DOHH2 (cell line): ENCODE results near the gene SF1.

Source experiments
- H3F3A ChIP-seq: fragments of 200-600 bp; sonication (generic), shearing (Covaris generic); 2 replicates; pipeline ENCODE4 v1.6.0; 2016; ENCODE audit warnings: antibody characterized with exemption, mild to moderate bottlenecking; ENCODE audit not compliant: control insufficient read depth, insufficient read depth
- H3K27ac ChIP-seq: fragments of 200-600 bp; sonication (generic); 2 replicates; pipeline ENCODE4 v1.5.1; 2014; ENCODE audit warnings: low read depth, mild to moderate bottlenecking, low read length, moderate library complexity
- H3K27me3 ChIP-seq: fragments of 200-600 bp; sonication (generic); 2 replicates; pipeline ENCODE4 v1.6.1; 2014; ENCODE audit warnings: mild to moderate bottlenecking, low read length, mixed read lengths; ENCODE audit not compliant: control insufficient read depth
- H3K36me3 ChIP-seq: fragments of 200-600 bp; sonication (generic); 2 replicates; pipeline ENCODE4 v1.6.1; 2014; ENCODE audit warnings: mild to moderate bottlenecking, low read length, moderate library complexity, mixed read lengths; ENCODE audit not compliant: control insufficient read depth
- H3K4me1 ChIP-seq: fragments of 200-600 bp; sonication (generic); 2 replicates; pipeline ENCODE4 v1.6.1; 2014; ENCODE audit warnings: mild to moderate bottlenecking, low read length, mixed read lengths; ENCODE audit not compliant: control insufficient read depth
- H3K4me2 ChIP-seq: fragments of 200-600 bp; sonication (generic); 2 replicates; pipeline ENCODE4 v1.6.0; 2014; ENCODE audit warnings: mild to moderate bottlenecking, low read length, moderate library complexity
- H3K4me3 ChIP-seq: fragments of 200-600 bp; sonication (generic); 2 replicates; pipeline ENCODE4 v1.5.1; 2014; ENCODE audit warnings: mild to moderate bottlenecking, low read length, mixed read lengths
- H3K79me2 ChIP-seq: fragments of 200-600 bp; sonication (generic); 2 replicates; pipeline ENCODE4 v1.6.1; 2014; ENCODE audit warnings: mild to moderate bottlenecking, low read length, mixed read lengths; ENCODE audit not compliant: control insufficient read depth
- H3K9me2 ChIP-seq: fragments of 200-600 bp; sonication (generic); replicated peaks from 2 replicates; pipeline ENCODE4 v1.6.1; 2014; ENCODE audit warnings: mild to moderate bottlenecking, low read length, mixed read lengths; ENCODE audit not compliant: control insufficient read depth
- H3K9me3 ChIP-seq: fragments of 200-600 bp; sonication (generic); 2 replicates; pipeline ENCODE4 v1.6.1; 2014; ENCODE audit warnings: antibody characterized with exemption, low read length, mixed read lengths; ENCODE audit not compliant: control insufficient read depth, insufficient read depth
- H4K20me1 ChIP-seq: fragments of 200-600 bp; sonication (generic); 2 replicates; pipeline ENCODE4 v1.6.0; 2014; ENCODE audit warnings: low read depth, mild to moderate bottlenecking, antibody characterized with exemption, low read length, moderate library complexity; ENCODE audit not compliant: control insufficient read depth, insufficient read depth
- CTCF ChIP-seq: fragments of 200-600 bp; sonication (generic); IDR thresholded peaks from one replicate; pipeline ENCODE4 v1.5.1; 2014; ENCODE audit warnings: antibody characterized with exemption, mild to moderate bottlenecking, low read depth, low read length; ENCODE audit not compliant: poor library complexity, severe bottlenecking
- EZH2phosphoT487 ChIP-seq: fragments of 200-600 bp; sonication (generic); IDR thresholded peaks from 2 replicates; pipeline ENCODE4 v1.6.1; 2017; ENCODE audit warnings: borderline replicate concordance, mild to moderate bottlenecking, antibody characterized with exemption, low read length, moderate library complexity, mixed read lengths

Gene SF1

GRCh38 chr11:64790205-64791095, 12.1 kb upstream of the SF1 start:
- H3K4me3 ChIP-seq, result no peak overlapping the region
- no peaks in the 10 kb centered on the region for H4K20me1 ChIP-seq
- no peaks in the 10 kb centered on the region for H3K9me3 ChIP-seq
- peaks cover 38% of the 10 kb centered on the region for H3K36me3 ChIP-seq
- no peak overlapping the region for H3K4me2 ChIP-seq
- TF ChIP-seq EZH2phosphoT487 (no peak), CTCF (no peak)
- H3K79me2 ChIP-seq, result no peaks in the 10 kb centered on the region
- H3K4me1 ChIP-seq, result peaks cover 9% of the 10 kb centered on the region
- no peaks in the 10 kb centered on the region for H3K27me3 ChIP-seq
- peaks cover 6% of the 10 kb centered on the region for H3F3A ChIP-seq
- H3K9me2 ChIP-seq, result no peaks in the 10 kb centered on the region
- no peak overlapping the region for H3K27ac ChIP-seq

GRCh38 chr11:64789331-64790204, 11.2 kb upstream of the SF1 start:
- H3K4me3 ChIP-seq, result no peak overlapping the region
- no peaks in the 10 kb centered on the region for H3K27me3 ChIP-seq
- peaks cover 9% of the 10 kb centered on the region for H3K4me1 ChIP-seq
- H3K27ac ChIP-seq, result no peak overlapping the region
- no peaks in the 10 kb centered on the region for H4K20me1 ChIP-seq
- H3K4me2 ChIP-seq, result no peak overlapping the region
- H3F3A ChIP-seq, result peaks cover 13% of the 10 kb centered on the region
- H3K9me2 ChIP-seq, result no peaks in the 10 kb centered on the region
- TF ChIP-seq EZH2phosphoT487 (no peak), CTCF (no peak)
- H3K79me2 ChIP-seq, result no peaks in the 10 kb centered on the region
- H3K36me3 ChIP-seq, result peaks cover 42% of the 10 kb centered on the region
- H3K9me3 ChIP-seq, result no peaks in the 10 kb centered on the region

- H3K4me3 ChIP-seq, result no peak overlapping the region
- no peak overlapping the region for H3K27ac ChIP-seq
- H3K27me3 ChIP-seq, result no peaks in the 10 kb centered on the region
- peaks cover 38% of the 10 kb centered on the region for H3K36me3 ChIP-seq
- TF ChIP-seq CTCF (no peak), EZH2phosphoT487 (no peak)
- peaks cover 5% of the 10 kb centered on the region for H3K4me1 ChIP-seq
- H3K9me2 ChIP-seq, result no peaks in the 10 kb centered on the region
- no peaks in the 10 kb centered on the region for H3K79me2 ChIP-seq
- H3K9me3 ChIP-seq, result no peaks in the 10 kb centered on the region
- no peaks in the 10 kb centered on the region for H4K20me1 ChIP-seq
- peaks cover 13% of the 10 kb centered on the region for H3F3A ChIP-seq
- no peak overlapping the region for H3K4me2 ChIP-seq
Observed at GRCh38 chr11:64788321-64789215, 10.2 kb upstream of the SF1 start.
